Epidermal melanocyte (primary cell): Measurements from ENCODE around the gene RPL22L1.
A peak's percentile ranks its signal among the peaks of the same experiment; 100 is the strongest.
"Not testable (repeated sequence)": the region's sequence is repeated elsewhere in the genome, so short reads cannot be mapped to it uniquely, and the experiment has no call there.

ENCODE experiments used
- DNase-seq: peaks from one replicate; pipeline ENCODE4 v3.0.0; 2011; ENCODE audit warnings: low spot score; ENCODE audit not compliant: insufficient read length

The RPL22L1 gene

GRCh38 chr3:170878688-170879087 is 8.7 kb upstream of the RPL22L1 start:
- not testable (repeated sequence) for DNase-seq

GRCh38 chr3:170877311-170877710 is 7.3 kb upstream of the RPL22L1 start:
- DNase-seq = not testable (repeated sequence)

- DNase-seq = no peak
These were observed 6.5 kb upstream of the RPL22L1 start for GRCh38 chr3:170876537-170876936.

GRCh38 chr3:170869239-170869590 is 780 bp downstream of the RPL22L1 start:
- no peak for DNase-seq

- no peak for DNase-seq
These were observed 1.3 kb downstream of the RPL22L1 start for GRCh38 chr3:170868577-170869238.

GRCh38 chr3:170867143-170867937 is 2.7 kb downstream of the RPL22L1 start:
- DNase-seq = no peak

GRCh38 chr3:170866499-170866898 is 3.5 kb downstream of the RPL22L1 start:
- DNase-seq = no peak

GRCh38 chr3:170865209-170866094 is 4.5 kb downstream of the RPL22L1 start:
- no peak for DNase-seq

- no peak for DNase-seq
These were observed 5.3 kb downstream of the RPL22L1 start for GRCh38 chr3:170864525-170865208.

GRCh38 chr3:170863816-170864215 is 6.2 kb downstream of the RPL22L1 start:
- DNase-seq = no peak

GRCh38 chr3:170862618-170863374 is 7.2 kb downstream of the RPL22L1 start:
- DNase-seq = no peak

- no peak for DNase-seq
These were observed 11.4 kb downstream of the RPL22L1 start for GRCh38 chr3:170858599-170858998.

GRCh38 chr3:170852324-170852723 is 17.7 kb downstream of the RPL22L1 start:
- DNase-seq = no peak

- DNase-seq = no peak
These were observed 21.6 kb downstream of the RPL22L1 start for GRCh38 chr3:170848292-170848917.

- no peak for DNase-seq
These were observed 25.6 kb downstream of the RPL22L1 start for GRCh38 chr3:170844377-170844776.

- DNase-seq = no peak
These were observed 29.6 kb downstream of the RPL22L1 start for GRCh38 chr3:170840291-170840859.

- DNase-seq = no peak
These were observed 30.4 kb downstream of the RPL22L1 start for GRCh38 chr3:170839518-170840100.

- peak; percentile 57 for DNase-seq
These were observed 33.5 kb downstream of the RPL22L1 start for GRCh38 chr3:170836491-170836890.

- DNase-seq = no peak
These were observed 34.7 kb downstream of the RPL22L1 start for GRCh38 chr3:170835336-170835735.
